GM23248 (cell line): ENCODE measurements around the gene THAP4. TPM values are rescaled to one million over a fixed set of nuclear protein-coding genes. Genes with fewer than 3 reads are reported as not detected.
A peak's percentile ranks its signal among the peaks of the same experiment; 100 is the strongest.

Experiments used
- DNase-seq: peaks from one replicate; pipeline ENCODE4 v3.0.0-alpha.2; 2015
- H2AFZ ChIP-seq: fragments of 200-600 bp; sonication (generic); 2 replicates; pipeline ENCODE4 v1.6.1; 2016; ENCODE audit warnings: antibody characterized with exemption
- H3F3A ChIP-seq: fragments of 200-600 bp; sonication (generic); 2 replicates; pipeline ENCODE4 v1.6.1; 2016; ENCODE audit warnings: mild to moderate bottlenecking, antibody characterized with exemption, mixed run types; ENCODE audit not compliant: insufficient read depth
- H3K27ac ChIP-seq: fragments of 200-600 bp; sonication (generic); 2 replicates; pipeline ENCODE4 v1.5.1; 2016; ENCODE audit warnings: mild to moderate bottlenecking
- H3K27me3 ChIP-seq: fragments of 200-600 bp; sonication (generic); replicated peaks from 2 replicates; pipeline ENCODE4 v1.6.1; 2016; ENCODE audit warnings: mild to moderate bottlenecking; ENCODE audit not compliant: insufficient read depth
- H3K36me3 ChIP-seq: fragments of 200-600 bp; sonication (generic); 2 replicates; pipeline ENCODE4 v1.6.1; 2016; ENCODE audit warnings: low read depth, mild to moderate bottlenecking
- H3K4me1 ChIP-seq: fragments of 200-600 bp; sonication (generic); 2 replicates; pipeline ENCODE4 v1.6.1; 2016; ENCODE audit warnings: mild to moderate bottlenecking; ENCODE audit not compliant: insufficient read depth
- H3K4me2 ChIP-seq: fragments of 200-600 bp; sonication (generic); one replicate; pipeline ENCODE4 v1.6.1; 2016; ENCODE audit warnings: mild to moderate bottlenecking; ENCODE audit not compliant: unreplicated experiment
- H3K4me3 ChIP-seq: fragments of 200-600 bp; sonication (generic); 2 replicates; pipeline ENCODE4 v1.5.1; 2016; ENCODE audit warnings: mild to moderate bottlenecking
- H3K79me2 ChIP-seq: fragments of 200-600 bp; sonication (generic); 2 replicates; pipeline ENCODE4 v1.6.1; 2016; ENCODE audit warnings: mild to moderate bottlenecking; ENCODE audit not compliant: insufficient read depth
- H3K9ac ChIP-seq: fragments of 200-600 bp; sonication (generic); 2 replicates; pipeline ENCODE4 v1.6.1; 2016; ENCODE audit warnings: mild to moderate bottlenecking
- H3K9me2 ChIP-seq: fragments of 200-600 bp; sonication (generic); 2 replicates; pipeline ENCODE4 v1.6.1; 2016; ENCODE audit warnings: mixed run types, mild to moderate bottlenecking, moderate library complexity; ENCODE audit not compliant: insufficient read depth
- H3K9me3 ChIP-seq: fragments of 200-600 bp; sonication (generic); one replicate; pipeline ENCODE4 v1.6.1; 2017; ENCODE audit warnings: low read depth
- H4K20me1 ChIP-seq: fragments of 200-600 bp; sonication (generic); 2 replicates; pipeline ENCODE4 v1.6.0; 2016; ENCODE audit not compliant: insufficient read depth
- EZH2 ChIP-seq: fragments of 200-600 bp; sonication (generic); IDR thresholded peaks from 2 replicates; pipeline ENCODE4 v1.6.1; 2018; ENCODE audit warnings: antibody characterized with exemption, mild to moderate bottlenecking; ENCODE audit not compliant: insufficient read depth, poor library complexity, severe bottlenecking
- EZH2phosphoT487 ChIP-seq: fragments of 200-600 bp; sonication (generic); IDR thresholded peaks from 2 replicates; pipeline ENCODE4 v1.6.1; 2018; ENCODE audit warnings: antibody characterized with exemption, moderate library complexity, mild to moderate bottlenecking, low read depth; ENCODE audit not compliant: insufficient read depth
- WGBS, 2 experiments: methylation state at CpG; one replicate each; pipeline ENCODE4 v1.1.6; 2015 to 2017; ENCODE audit warnings: low lambda C conversion rate in 2 of 2, low coverage in 1 of 2; ENCODE audit errors: missing lambda C conversion rate in 2 of 2; 5-methylcytosine and 5-hydroxymethylcytosine counted together
- in situ Hi-C: fragments of 300-500 bp; cut with MboI; formaldehyde crosslinking; loops from 2 replicates; pipeline ENCODE4 v1.15.0; 2020
- polyA plus RNA-seq: library from polyadenylated mRNA; unstranded; fragments of >200 nt; fragmentation: Nextera tagmentation; extraction: Ambion mirVana; gene quantifications from 2 replicates; pipeline ENCODE4 v1.2.1, GENCODE V29; 2016
- total RNA-seq: library from RNA; depleted of rRNA; stranded (reverse); fragments of >200 nt; shearing (Covaris generic); gene quantifications from 2 replicates; pipeline ENCODE4 v1.2.3, GENCODE V29; 2014

The THAP4 gene
- total and polyA plus RNA-seq, 2 experiments from 2014 or later, result 46.4 to 53.4 TPM

DNA sequence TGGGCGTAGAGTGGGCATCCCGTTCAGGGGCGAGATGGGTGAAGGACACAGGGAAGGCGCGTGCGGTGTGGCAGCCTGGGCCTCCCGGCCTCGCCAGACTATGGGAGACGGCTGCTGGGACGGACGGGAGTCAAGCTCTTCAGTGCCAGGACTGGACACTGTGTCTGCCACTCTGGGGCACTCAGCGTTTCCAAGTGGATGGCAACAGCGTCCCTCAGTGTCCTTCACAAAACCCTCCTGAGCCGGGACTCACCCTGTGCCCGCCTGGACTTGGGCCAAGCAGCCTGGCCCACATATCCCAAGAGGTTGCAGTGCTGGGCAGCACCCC lies 94.7 kb downstream of the THAP4 start:
- no peak for DNase-seq
- Histone ChIP-seq H3K36me3 (no peaks in the 10 kb centered on the region), H3K9ac (no peak overlapping the region), H3K4me3 (no peak overlapping the region), H3K9me3 (no peaks in the 10 kb centered on the region), H3K4me2 (no peak overlapping the region), H3K79me2 (no peaks in the 10 kb centered on the region), H4K20me1 (no peaks in the 10 kb centered on the region), H3K27ac (no peak overlapping the region), H3K27me3 (peaks cover 6% of the 10 kb centered on the region), H3F3A (peaks cover 14% of the 10 kb centered on the region; the same call in 1 of the 2 replicates), H3K9me2 (no peaks in the 10 kb centered on the region), H3K4me1 (peaks cover 7% of the 10 kb centered on the region), H2AFZ (no peak overlapping the region)
- in situ Hi-C loops, result no loop called here
- 75 to 84% methylated on average over 14 to 15 of the region's 15 CpGs for WGBS, 2 experiments
- no peak for TF ChIP-seq EZH2
- no peak for TF ChIP-seq EZH2phosphoT487

DNA sequence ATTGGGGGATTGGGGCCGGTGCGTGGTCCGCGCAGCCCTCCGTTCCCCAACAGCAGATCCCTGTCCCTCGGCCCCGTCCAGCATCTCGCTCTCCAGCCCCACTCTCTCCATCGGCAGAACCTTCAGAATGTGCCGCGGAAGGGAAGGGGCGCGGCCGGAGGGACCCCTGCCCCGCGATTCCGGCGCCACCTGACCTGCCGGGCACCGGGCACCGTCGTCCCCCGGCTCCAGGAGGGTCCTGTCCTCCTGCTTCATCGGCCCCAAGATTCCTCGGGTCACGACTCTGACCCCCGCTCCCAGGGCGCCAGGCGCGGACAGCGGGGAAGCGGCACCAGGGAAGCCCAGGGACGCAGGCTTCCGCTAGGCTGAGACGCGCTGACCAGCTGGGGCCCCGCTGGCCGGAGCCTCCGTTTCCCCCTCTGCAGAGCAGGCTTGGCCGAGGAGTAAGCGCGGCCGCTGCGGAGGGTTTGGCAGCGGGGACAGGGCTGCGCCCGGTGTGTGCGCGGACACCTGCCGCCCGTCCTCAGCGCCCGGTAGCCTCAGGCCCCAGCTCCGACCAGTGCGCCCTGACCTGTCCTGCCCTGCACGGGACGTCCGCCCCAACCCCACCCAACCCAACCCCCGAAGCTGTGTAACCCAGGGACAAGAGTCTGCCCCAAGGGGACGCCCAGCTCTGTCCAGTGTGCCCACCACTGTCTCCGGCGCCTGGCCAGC lies 95.2 kb downstream of the THAP4 start:
- H2AFZ ChIP-seq, result no peak overlapping the region
- H3K9me3 ChIP-seq, result no peaks in the 10 kb centered on the region
- 17 to 18% methylated on average over 30 to 37 of the region's 62 CpGs for WGBS, 2 experiments
- H3K4me2 ChIP-seq, result no peak overlapping the region
- no peaks in the 10 kb centered on the region for H3K36me3 ChIP-seq
- H3K27ac ChIP-seq, result no peak overlapping the region
- H3K9me2 ChIP-seq, result no peaks in the 10 kb centered on the region
- no peak overlapping the region for H3K4me3 ChIP-seq
- H3K4me1 ChIP-seq, result peaks cover 2% of the 10 kb centered on the region; the same call in 1 of the 2 replicates
- TF ChIP-seq EZH2phosphoT487 (no peak), EZH2 (no peak)
- in situ Hi-C loops, result no loop called here
- no peaks in the 10 kb centered on the region for H3K79me2 ChIP-seq
- no peaks in the 10 kb centered on the region for H4K20me1 ChIP-seq
- H3F3A ChIP-seq, result peaks cover 14% of the 10 kb centered on the region; the same call in 1 of the 2 replicates
- no peak for DNase-seq
- H3K9ac ChIP-seq, result no peak overlapping the region
- H3K27me3 ChIP-seq, result peaks cover 6% of the 10 kb centered on the region

DNA sequence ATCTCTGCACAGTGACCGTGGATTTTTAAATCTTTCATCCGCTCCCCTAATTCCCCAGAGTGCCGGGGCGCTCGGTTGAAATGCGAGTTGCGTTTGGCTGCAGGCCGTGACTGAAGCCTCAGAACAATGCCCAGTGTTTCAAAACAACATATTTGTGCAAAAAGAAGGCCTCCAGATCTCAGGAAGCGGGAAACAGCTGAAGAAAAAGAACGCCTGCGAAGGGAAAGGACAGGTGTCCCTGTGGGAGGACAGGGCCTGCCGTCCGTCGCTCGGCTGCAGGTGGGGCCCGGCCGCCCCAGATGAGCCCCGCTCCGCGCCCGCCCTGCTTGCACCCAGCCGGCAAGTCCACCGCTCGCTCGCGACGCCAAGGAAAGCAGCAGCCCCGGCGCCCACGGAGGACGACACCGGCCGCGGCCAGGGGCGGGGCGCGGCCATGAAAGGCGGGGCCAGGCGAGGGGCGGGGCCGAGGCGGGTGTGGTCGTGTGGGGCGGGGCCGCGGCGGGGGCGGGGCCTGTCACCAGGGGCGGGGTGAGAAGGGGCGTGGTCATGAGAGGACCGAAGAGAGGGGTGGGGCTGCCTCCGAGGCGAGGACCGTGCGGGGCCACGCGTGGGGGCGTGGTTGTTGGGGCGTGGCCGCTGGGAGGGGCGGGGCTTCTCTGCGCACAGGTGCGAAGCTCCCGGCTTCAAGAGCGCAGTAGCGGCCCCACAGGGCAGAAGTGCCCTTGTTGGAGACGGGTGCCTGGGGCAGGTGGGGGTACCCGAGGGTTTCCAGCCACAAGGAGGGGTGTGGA lies 96.0 kb downstream of the THAP4 start:
- peaks cover 6% of the 10 kb centered on the region for H3K27me3 ChIP-seq
- no peaks in the 10 kb centered on the region for H3K36me3 ChIP-seq
- peak; percentile 64 for DNase-seq
- no peak overlapping the region for H3K9ac ChIP-seq
- H3K4me3 ChIP-seq, result peak overlapping the region; percentile 30
- no peak overlapping the region for H3K4me2 ChIP-seq
- peaks cover 14% of the 10 kb centered on the region; the same call in 1 of the 2 replicates for H3F3A ChIP-seq
- H3K4me1 ChIP-seq, result no peaks in the 10 kb centered on the region
- H3K79me2 ChIP-seq, result no peaks in the 10 kb centered on the region
- H4K20me1 ChIP-seq, result no peaks in the 10 kb centered on the region
- no peak for TF ChIP-seq EZH2
- TF ChIP-seq EZH2phosphoT487, result no peak
- no peak overlapping the region for H3K27ac ChIP-seq
- peak overlapping the region; percentile 27 for H2AFZ ChIP-seq
- no peaks in the 10 kb centered on the region for H3K9me2 ChIP-seq
- in situ Hi-C loops, result no loop called here
- 16 to 22% methylated on average over 35 to 58 of the region's 68 CpGs for WGBS, 2 experiments
- H3K9me3 ChIP-seq, result no peaks in the 10 kb centered on the region

DNA sequence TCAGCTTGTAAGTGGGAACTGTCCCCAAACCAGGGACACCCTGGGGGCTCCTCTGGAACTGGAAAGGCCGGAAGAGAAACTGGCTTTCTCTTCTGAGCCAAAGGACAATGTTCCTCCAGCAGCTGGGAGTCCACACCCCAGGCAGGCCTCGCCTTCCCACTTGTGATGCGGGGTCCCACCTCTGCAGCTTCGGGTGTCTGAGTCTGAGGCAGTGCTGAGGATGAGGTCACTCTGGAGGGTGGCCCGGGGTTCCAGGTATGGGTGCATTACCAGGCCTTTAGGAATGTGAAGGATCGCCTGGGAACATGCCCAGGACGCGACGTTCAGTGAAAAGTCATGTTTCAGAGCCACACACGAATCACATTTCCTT lies 96.6 kb downstream of the THAP4 start:
- Histone ChIP-seq H3K4me1 (no peaks in the 10 kb centered on the region), H3K27ac (no peak overlapping the region), H2AFZ (peak overlapping the region; percentile 27; the same call in 1 of the 2 replicates), H3K9me2 (no peaks in the 10 kb centered on the region), H3F3A (peaks cover 14% of the 10 kb centered on the region; the same call in 1 of the 2 replicates), H4K20me1 (no peaks in the 10 kb centered on the region), H3K4me3 (peak overlapping the region; percentile 30; the same call in 1 of the 2 replicates), H3K27me3 (peaks cover 6% of the 10 kb centered on the region), H3K36me3 (no peaks in the 10 kb centered on the region), H3K9me3 (no peaks in the 10 kb centered on the region), H3K4me2 (no peak overlapping the region), H3K9ac (no peak overlapping the region), H3K79me2 (no peaks in the 10 kb centered on the region)
- TF ChIP-seq EZH2phosphoT487 (no peak), EZH2 (no peak)
- DNase-seq, result no peak
- in situ Hi-C loops, result no loop called here
- 53 to 62% methylated on average over 10 of the region's 10 CpGs for WGBS, 2 experiments
